Vagina (tissue), 2 donors: ENCODE measurements around the gene SLC29A1.

Source experiments
- POLR2A ChIP-seq, 2 donors: fragments of 450-650 bp; IDR thresholded peaks; one replicate each; pipeline ENCODE4 v1.6.1; 2017; ENCODE audit warnings: antibody characterized with exemption in 2 of 2, mild to moderate bottlenecking in 2 of 2, moderate library complexity in 2 of 2
- POLR2AphosphoS5 ChIP-seq, 2 donors: sonication (generic); formaldehyde crosslinking; IDR thresholded peaks; one replicate each; pipeline ENCODE4 v1.9.0; 2017; ENCODE audit warnings: antibody characterized with exemption in 2 of 2, mild to moderate bottlenecking in 2 of 2, low read depth in 1 of 2; ENCODE audit not compliant: insufficient read depth in 1 of 2
- TF ChIP-seq, protein P1 (sequence below), 3 experiments: fragments of 450-650 bp in 2 of 3; fragments of 200-600 bp in 1 of 3; sonication (generic) in 1 of 3; IDR thresholded peaks; one replicate each; pipeline ENCODE4 v1.5.1; 2017 to 2019; ENCODE audit warnings: antibody characterized with exemption in 3 of 3, mild to moderate bottlenecking in 2 of 3, moderate library complexity in 2 of 3

DNA sequence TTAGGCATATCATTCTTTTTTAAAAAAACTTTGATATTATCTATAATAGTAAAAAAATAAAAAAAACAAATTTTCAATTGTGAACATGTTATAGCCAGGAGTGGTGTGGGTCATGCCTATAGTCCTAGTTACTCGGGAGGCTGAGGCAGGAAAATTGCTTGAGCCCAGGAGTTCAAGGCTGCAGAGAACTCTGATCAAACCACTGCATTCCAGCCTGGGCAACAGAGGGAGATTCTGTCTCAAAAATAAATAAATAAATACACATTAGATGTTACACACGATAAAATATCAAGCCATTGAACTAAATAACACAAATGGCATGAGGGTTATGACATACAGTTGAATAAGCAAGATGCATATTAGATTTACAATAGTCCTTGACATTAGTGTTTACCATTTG lies 34.6 kb upstream of the SLC29A1 start:
- TF ChIP-seq, protein P1, sequence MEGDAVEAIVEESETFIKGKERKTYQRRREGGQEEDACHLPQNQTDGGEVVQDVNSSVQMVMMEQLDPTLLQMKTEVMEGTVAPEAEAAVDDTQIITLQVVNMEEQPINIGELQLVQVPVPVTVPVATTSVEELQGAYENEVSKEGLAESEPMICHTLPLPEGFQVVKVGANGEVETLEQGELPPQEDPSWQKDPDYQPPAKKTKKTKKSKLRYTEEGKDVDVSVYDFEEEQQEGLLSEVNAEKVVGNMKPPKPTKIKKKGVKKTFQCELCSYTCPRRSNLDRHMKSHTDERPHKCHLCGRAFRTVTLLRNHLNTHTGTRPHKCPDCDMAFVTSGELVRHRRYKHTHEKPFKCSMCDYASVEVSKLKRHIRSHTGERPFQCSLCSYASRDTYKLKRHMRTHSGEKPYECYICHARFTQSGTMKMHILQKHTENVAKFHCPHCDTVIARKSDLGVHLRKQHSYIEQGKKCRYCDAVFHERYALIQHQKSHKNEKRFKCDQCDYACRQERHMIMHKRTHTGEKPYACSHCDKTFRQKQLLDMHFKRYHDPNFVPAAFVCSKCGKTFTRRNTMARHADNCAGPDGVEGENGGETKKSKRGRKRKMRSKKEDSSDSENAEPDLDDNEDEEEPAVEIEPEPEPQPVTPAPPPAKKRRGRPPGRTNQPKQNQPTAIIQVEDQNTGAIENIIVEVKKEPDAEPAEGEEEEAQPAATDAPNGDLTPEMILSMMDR (IDR thresholded peaks at IDR 0.05) = no peak
- no peak for TF ChIP-seq POLR2A (IDR thresholded peaks at IDR 0.05)
- TF ChIP-seq POLR2AphosphoS5 (IDR thresholded peaks at IDR 0.05; ENCODE audit: insufficient read depth in 1 of 2, low read depth in 1 of 2) = no peak
